NCI-H524 (cell line): ENCODE measurements around the gene TAB2.

Experiments used
- DNase-seq, 2 experiments: peaks; one replicate each; lab custom pipeline; 2025; lab: John Stamatoyannopoulos, UW

The TAB2 gene

GRCh38 chr6:149317644-149318571 lies at the start of gene TAB2:
Gene TAB2 (plus strand): TSS chr6:149317712. CDS start chr6:149369998, 52,286 bp downstream.
- peak; percentile 35 to 63 for DNase-seq

- DNase-seq, result no peak
Measured at GRCh38 chr6:149268146-149268545, 49.4 kb upstream of the TAB2 start.

- no peak for DNase-seq
Measured at GRCh38 chr6:149268768-149269167, 48.7 kb upstream of the TAB2 start.

- no peak for DNase-seq
Measured at GRCh38 chr6:149270616-149271015, 46.9 kb upstream of the TAB2 start.

- DNase-seq, result no peak
Measured at GRCh38 chr6:149271348-149272340, 45.9 kb upstream of the TAB2 start.

GRCh38 chr6:149273318-149273717 lies 44.2 kb upstream of the TAB2 start:
- no peak for DNase-seq

- DNase-seq, result no peak
Measured at GRCh38 chr6:149275621-149276020, 41.9 kb upstream of the TAB2 start.

GRCh38 chr6:149277621-149278020 lies 39.9 kb upstream of the TAB2 start:
- no peak for DNase-seq

GRCh38 chr6:149278997-149279396 lies 38.5 kb upstream of the TAB2 start:
- DNase-seq, result no peak

- DNase-seq, result no peak
Measured at GRCh38 chr6:149284904-149285303, 32.6 kb upstream of the TAB2 start.

GRCh38 chr6:149285626-149286025 lies 31.9 kb upstream of the TAB2 start:
- no peak for DNase-seq

GRCh38 chr6:149286905-149287304 lies 30.6 kb upstream of the TAB2 start:
- DNase-seq, result no peak

GRCh38 chr6:149289192-149289781 lies 28.2 kb upstream of the TAB2 start:
- DNase-seq, result no peak

- DNase-seq, result no peak
Measured at GRCh38 chr6:149289966-149290365, 27.5 kb upstream of the TAB2 start.

- no peak for DNase-seq
Measured at GRCh38 chr6:149293244-149293643, 24.3 kb upstream of the TAB2 start.

GRCh38 chr6:149300563-149300962 lies 16.9 kb upstream of the TAB2 start:
- no peak for DNase-seq

- DNase-seq, result no peak
Measured at GRCh38 chr6:149302723-149303122, 14.8 kb upstream of the TAB2 start.

GRCh38 chr6:149303468-149303867 lies 14.0 kb upstream of the TAB2 start:
- DNase-seq, result no peak

GRCh38 chr6:149305372-149305771 lies 12.1 kb upstream of the TAB2 start:
- no peak for DNase-seq

- no peak for DNase-seq
Measured at GRCh38 chr6:149306967-149307366, 10.5 kb upstream of the TAB2 start.

GRCh38 chr6:149311293-149311692 lies 6.2 kb upstream of the TAB2 start:
- no peak for DNase-seq

GRCh38 chr6:149311766-149312165 lies 5.7 kb upstream of the TAB2 start:
- DNase-seq, result no peak
